ENCODE results near the gene TMEM196.
"Not testable (repeated sequence)": the region's sequence is repeated elsewhere in the genome, so short reads cannot be mapped to it uniquely, and the experiment has no call there.

TMEM196 gene

DNA sequence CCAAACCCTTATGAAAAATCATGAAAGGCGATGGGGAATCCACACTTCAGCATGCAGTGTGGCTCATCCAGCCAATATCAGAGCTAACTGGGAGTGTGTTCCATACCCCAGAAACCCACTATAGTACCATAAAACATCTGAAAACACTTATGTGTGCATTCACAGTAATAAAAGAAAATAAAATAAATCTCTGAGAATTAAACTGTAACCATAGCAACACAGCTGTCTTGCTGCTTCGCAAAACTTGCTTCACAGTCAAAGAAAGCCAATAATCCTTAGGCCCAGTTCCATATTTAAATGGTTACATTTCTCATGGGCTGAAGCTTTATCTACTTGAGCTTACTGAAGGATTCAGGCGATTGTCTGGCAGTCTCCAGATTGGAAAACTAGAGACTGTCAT lies 44.7 kb downstream of the TMEM196 start:
- no peaks in the 10 kb centered on the region for H3K4me1 Mint-ChIP-seq
- peaks cover 16% of the 10 kb centered on the region for H3K27me3 Mint-ChIP-seq
- no peaks in the 10 kb centered on the region for H3K9me3 Mint-ChIP-seq
- H3K36me3 Mint-ChIP-seq, result no peaks in the 10 kb centered on the region
- H3K4me3 Mint-ChIP-seq, result no peak overlapping the region
- H3K27ac Mint-ChIP-seq, result no peak overlapping the region

DNA sequence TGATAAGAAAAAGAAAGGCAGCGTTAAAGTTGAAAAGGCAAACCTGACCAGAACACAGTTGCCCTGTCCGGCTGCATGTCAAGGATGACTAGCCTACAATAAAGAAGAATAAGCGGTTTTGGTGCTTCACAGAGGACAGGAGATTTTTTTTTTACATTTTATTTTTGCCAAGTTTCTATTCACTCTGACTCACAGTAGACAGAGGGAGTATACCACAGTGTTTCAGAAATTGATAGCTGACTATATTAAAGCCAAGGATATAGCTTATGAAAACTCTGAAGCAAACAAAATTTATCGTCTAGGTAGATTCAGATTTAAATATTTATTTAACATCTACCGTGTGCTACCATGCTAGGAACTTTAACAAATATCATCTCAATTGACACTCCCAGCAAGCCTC lies 47.6 kb downstream of the TMEM196 start:
- H3K27me3 Mint-ChIP-seq, result peaks cover 19% of the 10 kb centered on the region
- H3K9me3 Mint-ChIP-seq, result no peaks in the 10 kb centered on the region
- no peak overlapping the region for H3K4me3 Mint-ChIP-seq
- no peak overlapping the region for H3K27ac Mint-ChIP-seq
- H3K36me3 Mint-ChIP-seq, result no peaks in the 10 kb centered on the region
- no peaks in the 10 kb centered on the region for H3K4me1 Mint-ChIP-seq

DNA sequence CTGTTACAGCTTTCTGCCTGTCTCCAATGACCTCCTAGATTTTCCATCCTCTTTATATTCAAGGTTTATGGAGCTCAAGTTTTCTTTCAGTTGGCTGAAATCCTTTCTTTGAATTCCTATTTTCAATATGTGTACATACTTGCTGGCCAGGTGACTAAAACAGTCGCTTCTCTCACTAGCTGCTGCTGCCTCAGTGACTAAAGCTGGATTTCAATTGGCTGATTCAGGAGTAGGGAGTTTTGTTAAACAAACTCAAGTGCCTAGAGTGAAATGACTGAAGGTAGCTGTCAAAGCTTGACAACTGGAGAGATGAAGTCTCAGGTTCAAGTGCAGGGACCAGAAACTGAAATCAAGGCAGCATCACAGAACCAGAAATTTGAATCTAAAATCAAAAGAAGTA lies 57.9 kb downstream of the TMEM196 start:
- no peaks in the 10 kb centered on the region for H3K9me3 Mint-ChIP-seq
- H3K27me3 Mint-ChIP-seq, result peaks cover 5% of the 10 kb centered on the region
- no peak overlapping the region for H3K4me3 Mint-ChIP-seq
- peaks cover 3% of the 10 kb centered on the region for H3K4me1 Mint-ChIP-seq
- no peak overlapping the region for H3K27ac Mint-ChIP-seq
- H3K36me3 Mint-ChIP-seq, result no peaks in the 10 kb centered on the region

DNA sequence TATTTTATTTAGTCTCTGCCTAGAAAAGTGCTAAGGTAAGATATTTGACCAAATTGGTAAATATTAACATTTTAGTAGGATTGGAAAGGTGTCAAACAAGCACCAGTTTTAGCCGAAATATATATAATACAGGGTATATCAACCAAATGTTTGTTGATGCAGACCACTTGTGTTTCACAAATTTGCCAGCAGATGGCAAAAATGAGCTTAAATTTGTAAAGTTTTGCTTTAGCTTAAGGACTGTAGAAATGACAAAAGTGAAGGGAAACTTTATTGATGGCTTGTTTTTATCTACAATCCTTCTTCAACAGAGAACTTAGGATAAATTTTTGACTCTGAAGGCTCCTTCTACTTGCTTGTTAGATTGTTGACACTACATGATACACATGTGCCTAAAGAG lies 59.7 kb downstream of the TMEM196 start:
- H3K4me3 Mint-ChIP-seq, result no peak overlapping the region
- H3K9me3 Mint-ChIP-seq, result no peaks in the 10 kb centered on the region
- H3K27me3 Mint-ChIP-seq, result peaks cover 1% of the 10 kb centered on the region
- H3K4me1 Mint-ChIP-seq, result peaks cover 18% of the 10 kb centered on the region
- H3K27ac Mint-ChIP-seq, result no peak overlapping the region
- H3K36me3 Mint-ChIP-seq, result no peaks in the 10 kb centered on the region

DNA sequence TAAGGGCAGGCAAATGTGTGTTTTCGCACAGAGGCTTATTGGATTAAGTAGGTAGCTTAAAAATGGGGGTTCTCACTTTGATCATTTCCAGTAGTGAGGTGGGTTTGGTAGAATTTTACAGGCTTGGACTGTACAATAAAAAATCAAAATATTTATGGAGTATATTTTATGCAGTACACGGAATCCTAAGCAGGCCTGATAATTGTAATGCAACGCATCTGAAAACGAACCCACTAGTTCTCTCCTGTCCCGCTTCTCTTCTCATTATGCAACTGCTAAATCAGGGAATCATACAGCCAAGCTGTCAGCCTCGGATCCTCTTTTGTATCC lies 64.2 kb downstream of the TMEM196 start:
- Mint-ChIP-seq H3K4me1 (peaks cover 53% of the 10 kb centered on the region), H3K27ac (peak overlapping the region; percentile 96), H3K4me3 (peak overlapping the region; percentile 99), H3K27me3 (no peaks in the 10 kb centered on the region), H3K9me3 (no peaks in the 10 kb centered on the region), H3K36me3 (no peaks in the 10 kb centered on the region)

DNA sequence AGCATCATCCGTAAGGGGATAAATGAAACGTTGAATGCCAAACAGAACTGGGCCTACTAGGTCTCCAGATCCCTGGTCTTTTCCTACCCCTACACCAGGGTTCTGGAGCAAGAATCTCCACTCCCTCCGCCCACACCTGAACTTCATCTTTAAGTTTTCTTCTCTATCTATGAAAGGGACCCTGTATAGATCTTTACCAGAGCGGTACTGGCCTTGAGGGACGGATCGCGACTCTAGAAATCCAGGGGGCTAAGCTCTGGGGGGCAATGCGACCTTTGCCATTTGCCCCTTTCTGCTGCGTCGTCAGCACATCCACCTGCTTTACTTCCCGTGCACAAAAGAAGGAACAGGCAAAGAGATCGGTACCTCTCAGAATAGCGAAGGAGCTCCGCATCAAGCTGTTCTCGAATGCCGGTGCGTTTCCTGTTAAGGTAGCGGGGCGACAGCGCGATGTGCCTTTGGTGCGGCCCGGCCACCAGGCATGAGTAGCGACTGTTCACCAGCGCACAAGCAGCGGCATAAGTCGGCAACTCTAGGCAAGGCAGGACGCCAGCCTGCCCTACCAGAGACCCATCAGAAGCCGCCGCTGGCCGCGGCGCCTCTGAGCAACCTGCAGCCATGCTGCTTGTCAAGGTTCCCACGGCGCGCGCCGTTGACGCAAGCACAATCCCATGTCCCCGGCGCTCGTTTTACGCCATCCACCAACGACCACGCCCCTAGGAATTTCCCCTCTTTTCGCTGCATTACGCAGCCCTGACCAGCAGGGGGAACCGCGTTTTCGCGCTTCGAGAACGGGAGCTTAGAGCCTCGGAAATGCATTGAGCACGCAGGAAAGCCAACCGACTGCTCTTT lies 64.8 kb downstream of the TMEM196 start, which contains the start of gene POLR1F:
Gene POLR1F (minus strand): TSS at position 641 of the 852 bp plus-strand sequence. CDS start 21 bp downstream, at position 620.
- Mint-ChIP-seq H3K36me3 (peaks cover 3% of the 10 kb centered on the region), H3K4me3 (peak within 1 kb of the TSS; percentile 99), H3K27me3 (no peaks in the 10 kb centered on the region), H3K27ac (peak within 1 kb of the TSS; percentile 96), H3K4me1 (peaks cover 56% of the 10 kb centered on the region), H3K9me3 (no peaks in the 10 kb centered on the region)

DNA sequence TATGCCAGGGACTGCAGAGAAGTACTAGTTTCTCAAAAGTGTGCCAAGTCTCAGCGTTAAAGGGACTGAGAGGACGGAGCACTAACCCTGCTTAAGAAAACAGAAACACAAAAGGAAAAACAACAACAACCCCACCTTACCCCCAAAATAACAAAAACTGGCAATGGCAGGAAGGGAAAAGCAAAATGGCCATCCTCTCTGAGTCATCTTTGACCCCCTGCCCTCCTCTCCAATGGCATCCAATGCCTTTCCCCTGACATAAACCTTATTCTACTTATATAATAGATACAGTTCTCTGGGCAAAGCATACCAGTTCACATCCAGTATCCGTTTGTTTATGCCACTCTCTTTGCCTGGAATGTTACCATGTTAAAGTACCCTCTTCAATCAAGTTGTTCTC lies 66.2 kb downstream of the TMEM196 start:
- peaks cover 58% of the 10 kb centered on the region for H3K4me1 Mint-ChIP-seq

DNA sequence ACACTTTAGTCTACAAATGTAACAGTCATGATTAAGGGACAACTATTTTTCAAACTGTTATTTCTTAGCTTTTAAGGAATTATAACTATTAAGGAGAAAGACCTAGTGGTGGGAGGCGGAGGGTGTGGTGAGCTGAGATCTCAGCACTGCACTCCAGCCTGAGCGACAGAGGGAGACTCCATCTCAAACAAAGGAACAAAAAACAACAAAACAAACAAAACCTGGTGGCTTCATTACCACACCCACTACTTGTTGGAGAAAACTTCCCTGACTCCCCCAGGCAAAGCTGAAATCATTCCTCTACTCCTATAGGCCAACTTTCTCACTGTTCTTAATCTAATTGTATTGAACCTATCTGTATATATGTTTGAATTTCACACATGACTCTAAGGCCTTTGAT lies 67.8 kb downstream of the TMEM196 start:
- Mint-ChIP-seq H3K4me3 (no peak overlapping the region), H3K27ac (no peak overlapping the region), H3K4me1 (peaks cover 62% of the 10 kb centered on the region), H3K9me3 (no peaks in the 10 kb centered on the region), H3K36me3 (peaks cover 11% of the 10 kb centered on the region), H3K27me3 (no peaks in the 10 kb centered on the region)

More for the DNA sequence above, 66.2 kb downstream of the TMEM196 start:
- Mint-ChIP-seq H3K9me3 (no peaks in the 10 kb centered on the region), H3K27ac (peak overlapping the region; percentile 63), H3K36me3 (peaks cover 10% of the 10 kb centered on the region), H3K27me3 (no peaks in the 10 kb centered on the region), H3K4me3 (peak overlapping the region; percentile 99)

DNA sequence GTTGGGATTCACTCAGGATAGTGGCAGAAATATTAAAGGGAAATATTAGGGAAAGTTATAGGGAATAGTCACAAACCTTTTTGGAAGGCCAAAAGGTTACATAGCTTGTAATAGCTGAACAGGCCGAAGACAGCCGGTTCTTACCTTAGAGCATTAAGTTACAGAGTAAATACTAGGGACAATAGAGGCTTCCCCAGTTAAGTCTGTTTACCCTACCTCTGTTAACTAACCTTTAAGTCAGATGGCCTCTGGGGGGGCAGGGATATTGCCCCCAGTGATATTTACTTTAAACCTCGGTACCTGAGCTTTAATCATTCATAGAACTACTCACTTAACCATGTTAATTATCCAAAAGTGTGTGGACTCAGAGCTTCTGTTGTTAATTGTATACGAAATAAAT lies 71.9 kb downstream of the TMEM196 start:
- H3K27me3 Mint-ChIP-seq, result no peaks in the 10 kb centered on the region
- H3K9me3 Mint-ChIP-seq, result no peaks in the 10 kb centered on the region
- H3K4me3 Mint-ChIP-seq, result no peak overlapping the region
- H3K27ac Mint-ChIP-seq, result no peak overlapping the region
- peaks cover 14% of the 10 kb centered on the region for H3K36me3 Mint-ChIP-seq
- peaks cover 35% of the 10 kb centered on the region for H3K4me1 Mint-ChIP-seq

DNA sequence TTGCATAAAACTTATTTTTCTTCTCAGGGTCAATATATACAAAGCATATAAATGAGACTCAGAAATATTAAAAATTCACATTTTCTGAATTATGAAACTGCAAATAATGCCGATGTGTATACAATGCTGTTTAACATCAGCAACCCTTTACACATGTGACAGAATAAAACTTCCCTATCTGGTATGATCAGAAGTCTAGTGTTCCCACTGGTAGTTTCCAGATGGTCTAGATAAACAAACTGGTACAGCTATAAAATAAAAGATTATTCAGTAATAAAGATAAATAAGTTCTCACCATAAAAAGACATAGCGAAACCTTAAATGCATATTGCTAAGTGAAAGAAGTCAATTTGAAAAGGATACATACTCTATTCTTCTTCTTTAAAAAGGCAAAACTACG lies 72.5 kb downstream of the TMEM196 start:
- peaks cover 14% of the 10 kb centered on the region for H3K36me3 Mint-ChIP-seq
- H3K27ac Mint-ChIP-seq, result no peak overlapping the region

DNA sequence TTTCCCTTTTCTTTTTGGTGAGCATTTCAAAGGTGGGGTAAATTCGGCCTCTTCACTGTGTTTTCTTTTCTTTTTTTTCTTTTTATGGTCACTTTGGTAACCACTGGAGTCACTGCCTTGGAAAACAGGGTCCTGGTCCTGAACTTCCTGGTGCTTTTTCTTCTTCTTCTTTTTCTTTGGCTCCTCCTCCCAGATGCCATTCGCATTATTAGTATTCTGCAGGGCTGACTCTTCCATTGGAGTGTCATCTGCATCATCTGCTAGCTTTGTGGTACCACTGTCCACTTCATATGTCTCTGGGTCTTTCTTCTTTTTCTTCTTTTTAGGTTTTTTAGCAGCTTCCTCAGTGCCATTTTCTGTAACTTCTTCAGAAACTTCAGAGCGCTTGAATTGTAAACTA lies 75.1 kb downstream of the TMEM196 start:
- peaks cover 11% of the 10 kb centered on the region for H3K36me3 Mint-ChIP-seq
- H3K4me3 Mint-ChIP-seq, result no peak overlapping the region
- peaks cover 13% of the 10 kb centered on the region for H3K4me1 Mint-ChIP-seq
- H3K27me3 Mint-ChIP-seq, result no peaks in the 10 kb centered on the region
- H3K9me3 Mint-ChIP-seq, result no peaks in the 10 kb centered on the region
- no peak overlapping the region for H3K27ac Mint-ChIP-seq

More for the DNA sequence above, 72.5 kb downstream of the TMEM196 start:
- H3K4me3 Mint-ChIP-seq, result no peak overlapping the region
- no peaks in the 10 kb centered on the region for H3K27me3 Mint-ChIP-seq
- H3K9me3 Mint-ChIP-seq, result no peaks in the 10 kb centered on the region
- H3K4me1 Mint-ChIP-seq, result peaks cover 29% of the 10 kb centered on the region

DNA sequence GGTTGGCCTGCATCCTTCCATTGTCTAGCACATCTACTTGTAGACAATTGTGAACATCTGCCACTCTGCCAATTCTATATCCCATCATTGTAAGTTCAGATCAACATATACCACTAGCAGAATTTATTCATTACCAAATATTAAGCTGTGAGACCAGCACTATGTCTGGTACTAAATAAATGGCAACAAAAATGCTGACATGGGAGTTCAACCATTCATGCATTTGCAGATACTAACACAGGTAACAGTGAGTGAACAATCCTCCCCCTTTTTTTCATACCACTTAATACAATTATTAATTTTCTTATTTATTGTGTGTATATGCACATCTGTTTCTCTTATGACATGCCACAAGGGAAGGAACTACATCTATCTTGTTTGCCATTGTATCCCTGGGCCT lies 76.5 kb downstream of the TMEM196 start:
- Mint-ChIP-seq H3K9me3 (no peaks in the 10 kb centered on the region), H3K36me3 (peaks cover 3% of the 10 kb centered on the region), H3K27me3 (no peaks in the 10 kb centered on the region), H3K4me3 (no peak overlapping the region), H3K27ac (no peak overlapping the region), H3K4me1 (peaks cover 8% of the 10 kb centered on the region)

DNA sequence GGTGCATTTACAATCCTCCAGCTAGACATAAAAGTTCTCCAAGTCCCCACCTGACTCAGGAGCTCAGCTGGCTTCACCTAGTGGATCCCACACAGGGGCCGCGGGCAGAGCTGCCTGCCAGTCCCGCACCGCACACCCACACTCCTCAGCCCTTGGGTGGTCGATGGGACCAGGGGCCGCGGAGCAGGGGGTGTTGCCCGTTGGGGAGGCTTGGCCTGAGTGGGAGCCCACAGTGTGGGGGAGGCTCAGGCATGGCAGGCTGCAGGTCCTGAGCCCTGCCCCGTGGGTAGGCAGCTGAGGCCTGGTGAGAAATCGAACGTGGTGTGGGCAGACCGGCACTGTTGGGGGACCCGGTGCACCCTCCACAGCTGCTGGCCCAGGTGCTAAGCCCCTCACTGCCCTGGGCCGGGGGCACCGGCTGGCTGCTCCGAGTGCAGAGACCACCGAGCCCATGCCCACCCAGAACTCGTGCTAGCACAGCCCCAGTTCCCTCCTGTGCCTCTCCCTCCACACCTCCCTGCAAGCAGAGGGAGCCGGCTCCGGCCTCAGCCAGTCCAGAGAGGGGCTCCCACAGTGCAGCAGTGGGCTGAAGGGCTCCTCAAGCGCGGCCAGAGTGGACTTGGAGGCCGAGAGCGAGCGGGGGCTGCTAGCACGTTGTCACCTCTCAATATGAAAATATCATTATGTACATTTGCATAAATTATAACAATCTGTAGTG lies 81.1 kb downstream of the TMEM196 start:
- Mint-ChIP-seq H3K4me1 (no peaks in the 10 kb centered on the region), H3K36me3 (no peaks in the 10 kb centered on the region), H3K27ac (no peak overlapping the region), H3K4me3 (no peak overlapping the region), H3K27me3 (peaks cover 5% of the 10 kb centered on the region), H3K9me3 (no peaks in the 10 kb centered on the region)

DNA sequence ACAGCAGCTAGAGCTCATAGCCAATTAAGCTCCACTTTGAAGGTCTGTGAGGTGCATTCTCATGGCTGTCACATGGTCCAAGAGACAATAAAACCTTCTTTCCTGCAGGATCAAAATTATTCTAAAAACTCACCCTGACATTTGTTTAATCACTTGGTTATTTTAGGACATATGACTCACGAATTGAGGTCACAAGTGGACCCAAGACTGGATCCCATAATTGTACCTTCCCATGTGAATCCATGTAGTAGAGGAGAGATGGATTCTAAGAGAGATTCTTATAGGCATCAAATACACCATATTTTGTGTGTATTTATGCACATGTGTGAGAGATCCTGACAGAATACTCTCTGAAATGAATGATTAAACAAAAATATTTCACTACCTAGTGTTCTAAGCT lies 82.7 kb downstream of the TMEM196 start:
- Mint-ChIP-seq H3K9me3 (no peaks in the 10 kb centered on the region), H3K27ac (no peak overlapping the region), H3K27me3 (peaks cover 5% of the 10 kb centered on the region), H3K4me1 (no peaks in the 10 kb centered on the region), H3K36me3 (no peaks in the 10 kb centered on the region), H3K4me3 (no peak overlapping the region)

DNA sequence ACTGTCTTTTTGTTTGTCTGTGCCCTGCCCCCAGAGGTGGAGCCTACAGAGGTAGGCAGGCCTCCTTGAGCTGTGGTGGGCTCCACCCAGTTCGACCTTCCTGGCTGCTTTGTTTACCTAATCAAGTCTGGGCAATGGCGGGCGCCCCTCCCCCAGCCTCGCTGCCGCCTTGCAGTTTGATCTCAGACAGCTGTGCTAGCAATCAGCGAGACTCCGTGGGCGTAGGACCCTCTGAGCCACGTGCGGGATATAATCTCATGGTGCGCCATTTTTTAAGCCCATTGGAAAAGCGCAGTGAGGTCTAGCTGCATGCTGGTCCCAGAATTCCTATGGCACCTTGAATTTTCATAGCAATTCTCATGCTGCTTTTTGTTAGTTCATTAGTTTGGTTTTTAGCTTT lies 84.3 kb downstream of the TMEM196 start:
- not testable (repeated sequence) for H3K27ac Mint-ChIP-seq, H3K36me3 Mint-ChIP-seq, H3K4me3 Mint-ChIP-seq, H3K9me3 Mint-ChIP-seq, H3K27me3 Mint-ChIP-seq, H3K4me1 Mint-ChIP-seq

DNA sequence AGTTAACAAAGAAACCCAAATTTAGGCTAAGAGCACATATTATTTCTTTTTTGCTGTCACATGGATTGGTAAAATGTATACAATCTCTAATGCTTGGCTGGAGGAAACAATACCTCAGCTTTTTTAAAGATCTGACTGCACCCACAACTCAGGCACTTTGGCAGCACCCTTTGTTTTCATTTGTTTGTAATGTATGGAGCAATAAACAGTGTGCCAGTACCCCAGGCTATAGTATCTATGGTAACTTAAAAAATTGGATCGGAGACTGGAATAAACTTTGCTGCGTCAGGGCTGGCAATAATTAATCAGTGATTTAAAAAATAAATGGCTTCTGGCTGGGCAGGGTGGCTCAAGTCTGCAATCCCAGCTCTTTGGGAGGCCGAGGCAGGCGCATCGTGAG lies 91.8 kb downstream of the TMEM196 start:
- H3K27me3 Mint-ChIP-seq, result peaks cover 1% of the 10 kb centered on the region
- H3K9me3 Mint-ChIP-seq, result no peaks in the 10 kb centered on the region
- no peaks in the 10 kb centered on the region for H3K36me3 Mint-ChIP-seq
- H3K27ac Mint-ChIP-seq, result no peak overlapping the region
- no peak overlapping the region for H3K4me3 Mint-ChIP-seq
- no peaks in the 10 kb centered on the region for H3K4me1 Mint-ChIP-seq

Data from activated naive CD4-positive, alpha-beta T cell treated with anti-CD3 and anti-CD28 coated beads, Interleukin-2, amount 50 U/mL, for 24 hours (primary cell).